DOHH2 (cell line): ENCODE data around the gene RNF217.

Source experiments
- EZH2phosphoT487 ChIP-seq: fragments of 200-600 bp; sonication (generic); IDR thresholded peaks from 2 replicates; pipeline ENCODE4 v1.6.1; 2017; ENCODE audit warnings: borderline replicate concordance, mild to moderate bottlenecking, antibody characterized with exemption, low read length, moderate library complexity, mixed read lengths
- TF ChIP-seq, protein P1 (sequence below): fragments of 200-600 bp; sonication (generic); IDR thresholded peaks from one replicate; pipeline ENCODE4 v1.5.1; 2014; ENCODE audit warnings: antibody characterized with exemption, mild to moderate bottlenecking, low read depth, low read length; ENCODE audit not compliant: poor library complexity, severe bottlenecking

DNA sequence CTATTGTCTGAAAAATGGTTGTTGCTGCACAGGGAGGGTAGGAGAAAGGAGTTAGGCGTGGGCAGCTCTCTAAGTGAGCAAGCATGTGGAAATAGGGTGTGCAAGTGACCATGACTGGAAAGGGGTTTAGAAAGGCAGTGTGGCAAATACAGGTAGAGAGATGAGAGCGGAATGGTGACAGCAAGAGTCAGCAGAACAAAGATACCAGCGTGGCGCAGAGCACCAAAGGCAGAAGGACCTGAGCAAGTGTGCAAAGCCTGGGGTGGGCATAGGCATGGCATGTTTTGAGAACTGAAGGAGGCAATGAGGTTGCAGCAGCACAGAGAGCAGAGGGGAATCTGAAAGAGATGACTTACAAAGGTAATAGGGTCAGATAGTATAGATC is 17.0 kb downstream of the RNF217 start:
- TF ChIP-seq, protein P1, sequence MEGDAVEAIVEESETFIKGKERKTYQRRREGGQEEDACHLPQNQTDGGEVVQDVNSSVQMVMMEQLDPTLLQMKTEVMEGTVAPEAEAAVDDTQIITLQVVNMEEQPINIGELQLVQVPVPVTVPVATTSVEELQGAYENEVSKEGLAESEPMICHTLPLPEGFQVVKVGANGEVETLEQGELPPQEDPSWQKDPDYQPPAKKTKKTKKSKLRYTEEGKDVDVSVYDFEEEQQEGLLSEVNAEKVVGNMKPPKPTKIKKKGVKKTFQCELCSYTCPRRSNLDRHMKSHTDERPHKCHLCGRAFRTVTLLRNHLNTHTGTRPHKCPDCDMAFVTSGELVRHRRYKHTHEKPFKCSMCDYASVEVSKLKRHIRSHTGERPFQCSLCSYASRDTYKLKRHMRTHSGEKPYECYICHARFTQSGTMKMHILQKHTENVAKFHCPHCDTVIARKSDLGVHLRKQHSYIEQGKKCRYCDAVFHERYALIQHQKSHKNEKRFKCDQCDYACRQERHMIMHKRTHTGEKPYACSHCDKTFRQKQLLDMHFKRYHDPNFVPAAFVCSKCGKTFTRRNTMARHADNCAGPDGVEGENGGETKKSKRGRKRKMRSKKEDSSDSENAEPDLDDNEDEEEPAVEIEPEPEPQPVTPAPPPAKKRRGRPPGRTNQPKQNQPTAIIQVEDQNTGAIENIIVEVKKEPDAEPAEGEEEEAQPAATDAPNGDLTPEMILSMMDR, result no peak
- no peak for TF ChIP-seq EZH2phosphoT487
